HG03103 (cell line): ENCODE results near the gene TTLL5.
"Not testable (repeated sequence)": the region's sequence is repeated elsewhere in the genome, so short reads cannot be mapped to it uniquely, and the experiment has no call there.

Source experiments
- ATAC-seq: cut with Tn5 transposase; IDR thresholded peaks from one replicate; pipeline ENCODE4 v1.9.1; 2021; ENCODE audit warnings: low read depth; ENCODE audit not compliant: unreplicated experiment

The TTLL5 gene

DNA sequence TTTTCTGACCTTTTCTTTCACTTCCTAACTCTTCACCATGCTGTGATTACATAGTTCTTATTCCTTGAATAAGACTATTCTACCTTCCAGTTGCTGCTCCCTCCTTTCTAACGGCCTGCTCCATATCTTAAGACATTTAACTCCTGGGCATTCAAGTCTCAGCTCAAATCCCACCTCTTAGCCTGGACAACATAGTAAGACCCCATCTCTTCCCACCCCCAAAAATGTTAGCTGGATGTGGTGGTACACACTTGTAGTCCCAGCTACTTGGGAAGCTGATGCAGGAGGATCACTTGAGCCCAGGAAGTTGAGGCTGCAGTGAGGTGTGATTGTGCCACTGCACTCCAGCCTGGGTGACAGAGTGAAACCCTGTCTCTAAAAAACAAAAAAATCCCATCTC, 11.3 kb upstream of the TTLL5 start:
- no peak for ATAC-seq

GRCh38 chr14:75650253-75651058, 10.6 kb upstream of the TTLL5 start:
- no peak for ATAC-seq

DNA sequence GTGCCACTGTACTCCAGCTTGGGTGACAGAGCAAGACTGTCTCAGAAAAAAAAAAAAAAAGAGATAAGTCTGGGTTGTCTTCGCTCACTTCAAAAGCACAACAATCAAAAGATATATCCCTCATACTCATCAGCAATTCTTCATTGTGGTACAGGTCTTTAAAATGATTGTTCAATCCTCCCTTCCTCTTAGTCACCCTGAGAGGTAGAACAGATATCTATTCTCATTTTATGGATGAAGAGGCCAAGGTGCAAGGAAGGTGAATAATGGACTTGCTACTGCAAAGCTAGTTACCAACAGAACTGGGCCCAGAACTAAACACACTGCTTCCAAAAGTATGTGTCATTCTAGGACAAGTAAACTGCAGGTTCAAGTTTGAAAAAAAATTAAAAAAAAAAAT, 7.5 kb upstream of the TTLL5 start:
- ATAC-seq, result no peak

DNA sequence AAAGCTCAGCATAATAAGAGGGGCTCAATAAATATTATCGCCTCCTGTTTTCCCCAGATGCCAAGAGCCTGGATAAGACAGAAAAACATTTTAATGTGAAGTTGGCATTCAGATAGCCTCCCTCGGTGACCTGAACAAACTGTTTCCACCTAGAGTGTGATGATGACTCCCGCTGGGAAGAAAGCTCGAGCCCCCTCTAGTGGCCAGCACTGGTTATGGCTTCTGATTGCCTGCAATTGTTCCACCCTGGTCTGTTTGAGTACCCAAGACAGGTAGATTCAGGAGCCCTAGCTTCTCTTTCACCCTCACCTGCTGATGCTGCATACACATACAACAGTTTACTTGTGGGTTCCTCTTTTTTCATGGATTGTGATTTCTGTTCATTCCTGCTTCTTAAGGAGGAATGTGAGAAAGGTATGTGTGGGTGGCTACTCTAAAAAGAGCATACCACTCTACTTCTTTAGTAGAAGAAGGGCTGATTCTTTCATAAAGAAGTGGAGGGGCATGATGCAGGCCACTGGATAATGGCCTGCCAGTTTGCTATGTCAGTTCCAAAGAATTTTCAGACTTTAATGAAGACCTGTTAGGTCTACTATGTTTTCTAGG, 6.8 kb upstream of the TTLL5 start:
- no peak for ATAC-seq

DNA sequence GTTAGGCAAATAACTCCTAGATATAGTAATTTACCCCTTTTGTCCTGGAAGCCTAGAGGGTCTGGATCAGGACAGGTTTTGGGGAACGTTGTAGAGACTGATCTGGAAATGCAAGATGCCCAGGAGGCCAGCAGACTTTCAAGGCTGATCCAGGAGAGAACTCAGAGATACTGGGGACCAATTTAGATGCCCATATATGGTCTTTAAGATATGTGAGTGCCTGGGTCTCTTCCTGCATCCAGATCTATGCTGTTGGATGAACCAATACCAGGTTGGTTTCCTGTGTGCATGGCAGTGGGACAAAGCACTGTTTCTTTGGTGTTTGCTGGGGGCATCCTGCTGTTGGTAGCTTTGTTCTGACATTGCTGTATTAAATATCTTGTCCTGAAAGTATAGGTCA, 5.8 kb upstream of the TTLL5 start:
- no peak for ATAC-seq

- ATAC-seq, result no peak
Measured at GRCh38 chr14:75657331-75657730, 3.7 kb upstream of the TTLL5 start.

GRCh38 chr14:75658957-75659356, 2.1 kb upstream of the TTLL5 start:
- ATAC-seq, result no peak

DNA sequence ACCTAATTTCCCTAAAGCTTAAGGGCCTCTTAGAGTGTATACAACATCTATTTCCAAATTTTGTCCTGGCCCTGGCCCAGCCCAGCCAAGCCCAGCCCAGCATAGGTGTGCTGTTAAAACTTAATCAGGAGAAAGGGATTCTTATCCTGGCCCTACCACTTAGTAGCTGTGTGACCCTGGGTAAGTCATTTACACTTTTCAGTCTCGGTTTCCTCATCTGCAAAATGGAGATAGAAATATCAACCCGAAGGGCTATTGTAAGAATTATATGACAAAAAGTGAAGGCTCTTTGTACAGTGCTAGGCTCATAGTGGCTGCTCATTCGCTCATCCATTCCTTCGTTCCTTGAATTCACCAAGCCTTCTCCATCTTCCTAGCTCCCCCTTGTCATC, 812 bp upstream of the TTLL5 start:
- ATAC-seq, result no peak

DNA sequence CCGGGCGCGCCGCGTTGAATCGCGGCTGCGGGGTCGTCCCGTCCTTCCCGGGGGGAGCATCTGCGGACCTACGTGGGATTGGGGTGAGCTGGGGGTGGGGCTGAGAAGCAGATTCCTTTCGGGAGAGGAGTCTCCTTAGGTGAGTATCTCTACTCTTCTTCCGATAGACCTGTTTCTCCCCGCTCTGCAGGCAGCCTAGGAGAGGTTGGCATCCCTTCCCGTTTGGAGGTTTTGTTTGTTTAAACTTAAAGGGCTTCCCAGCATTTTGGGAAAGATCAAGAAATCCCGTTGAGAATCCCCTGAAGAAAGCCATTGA, 411 bp downstream of the TTLL5 start:
- ATAC-seq, result no peak

DNA sequence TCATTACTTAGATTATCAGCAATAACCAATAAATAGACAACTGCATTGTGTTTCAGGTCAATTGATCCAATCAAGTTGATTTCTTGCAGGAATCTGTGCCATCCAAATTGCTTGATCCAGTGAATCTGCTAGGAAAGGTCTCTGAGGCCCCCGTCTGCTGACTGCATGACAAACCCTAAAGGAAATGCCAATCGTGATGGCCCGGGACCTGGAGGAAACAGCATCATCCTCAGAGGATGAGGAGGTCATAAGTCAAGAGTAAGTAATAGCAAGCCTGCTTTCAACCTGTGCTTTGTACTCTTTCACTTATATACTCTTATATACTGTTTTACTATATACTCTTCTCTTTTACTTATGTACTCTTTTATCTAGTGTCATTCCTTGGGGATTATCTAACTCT, 1.9 kb downstream of the TTLL5 start:
- no peak for ATAC-seq

DNA sequence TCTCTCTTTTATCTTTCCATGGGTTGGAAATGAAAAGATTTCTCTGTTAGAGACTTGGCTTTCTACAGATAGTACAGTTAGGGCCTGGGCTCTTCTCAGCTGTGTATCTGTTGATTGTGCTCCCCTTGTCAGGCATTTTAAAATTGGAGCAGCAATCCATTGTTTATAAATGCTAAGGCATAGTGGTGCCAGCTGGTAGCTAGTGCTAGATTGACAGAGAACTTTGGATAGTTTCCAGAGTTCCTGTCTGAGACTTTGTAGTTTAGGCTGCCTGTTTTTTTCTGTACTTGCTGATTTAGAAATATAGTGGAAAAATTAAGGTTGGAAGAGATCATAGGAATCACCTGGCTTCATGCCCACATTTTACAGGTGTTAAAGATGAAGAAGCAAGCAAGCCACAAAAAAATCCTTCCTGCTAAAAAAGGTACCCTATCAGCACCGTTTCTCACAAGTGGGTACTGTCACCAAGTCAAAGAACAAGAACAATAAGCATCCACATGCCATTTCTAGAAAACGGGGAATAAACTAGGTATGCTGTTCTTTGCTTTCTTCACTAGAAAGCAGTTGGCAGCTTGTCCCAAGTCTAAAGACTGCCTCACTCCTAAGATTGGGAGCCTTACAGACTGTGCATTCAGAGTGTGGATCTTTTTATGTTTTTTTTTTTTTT, 6.2 kb downstream of the TTLL5 start:
- ATAC-seq, result no peak

DNA sequence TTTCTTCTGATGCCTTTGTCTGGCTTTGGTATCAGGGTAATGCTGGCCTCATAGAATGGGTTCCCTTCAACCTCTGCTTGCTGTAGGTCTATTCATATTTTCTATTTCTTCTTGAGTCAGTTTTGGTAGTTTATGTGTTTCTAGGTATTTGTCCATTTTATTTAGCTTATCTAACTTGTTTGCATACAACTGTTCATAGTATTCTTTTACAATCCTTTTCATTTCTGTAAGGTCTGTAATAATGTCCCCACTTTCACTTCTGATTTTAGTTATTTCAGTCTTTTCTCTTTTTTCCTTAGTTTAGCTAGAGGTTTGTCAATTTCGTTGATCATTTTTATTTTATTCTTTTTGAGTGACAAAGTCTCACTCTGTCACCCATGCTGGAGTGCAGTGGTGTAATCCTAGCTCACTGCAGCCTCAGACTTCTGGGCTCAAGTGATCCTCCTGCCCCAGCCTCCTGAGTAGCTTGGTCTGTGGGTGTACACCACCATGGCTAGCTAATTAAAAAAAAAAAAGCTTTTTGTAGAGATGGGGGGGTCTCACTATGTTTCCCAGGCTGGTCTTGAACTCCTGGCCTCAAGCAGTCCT, 11.7 kb downstream of the TTLL5 start:
- no peak for ATAC-seq

DNA sequence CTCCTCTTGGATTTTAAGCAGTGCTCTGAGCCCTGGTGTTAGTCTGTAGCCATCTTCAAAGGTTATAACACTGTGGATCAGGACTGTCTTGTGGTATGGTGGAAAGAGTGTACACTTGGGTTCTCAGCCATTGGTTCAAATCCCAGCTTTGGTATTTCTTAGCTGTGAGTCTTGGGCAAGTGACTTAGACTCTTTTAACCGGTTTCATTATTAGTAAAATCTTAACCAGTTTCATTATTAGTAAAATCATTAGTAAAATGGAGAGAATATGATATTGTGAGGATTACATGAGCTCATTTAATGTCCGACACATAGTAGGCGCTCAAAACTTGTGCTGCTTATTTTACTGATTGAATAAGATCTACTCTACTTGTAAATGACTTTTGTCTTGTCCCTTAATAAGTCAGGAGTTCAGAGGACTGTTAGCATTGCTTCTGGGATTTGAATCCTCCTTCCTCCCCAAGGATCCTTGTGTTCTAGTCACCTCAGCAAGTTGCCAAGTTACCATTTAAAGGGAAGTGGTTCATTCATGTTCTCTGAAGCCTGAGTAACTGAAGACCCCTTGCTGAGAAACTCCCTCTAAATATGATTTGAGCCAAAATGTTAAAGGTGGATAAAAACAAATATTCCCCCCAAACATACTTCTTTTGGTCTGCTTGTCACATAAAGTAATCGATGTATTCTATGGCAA, 12.4 kb downstream of the TTLL5 start:
- ATAC-seq, result peak; percentile 56

DNA sequence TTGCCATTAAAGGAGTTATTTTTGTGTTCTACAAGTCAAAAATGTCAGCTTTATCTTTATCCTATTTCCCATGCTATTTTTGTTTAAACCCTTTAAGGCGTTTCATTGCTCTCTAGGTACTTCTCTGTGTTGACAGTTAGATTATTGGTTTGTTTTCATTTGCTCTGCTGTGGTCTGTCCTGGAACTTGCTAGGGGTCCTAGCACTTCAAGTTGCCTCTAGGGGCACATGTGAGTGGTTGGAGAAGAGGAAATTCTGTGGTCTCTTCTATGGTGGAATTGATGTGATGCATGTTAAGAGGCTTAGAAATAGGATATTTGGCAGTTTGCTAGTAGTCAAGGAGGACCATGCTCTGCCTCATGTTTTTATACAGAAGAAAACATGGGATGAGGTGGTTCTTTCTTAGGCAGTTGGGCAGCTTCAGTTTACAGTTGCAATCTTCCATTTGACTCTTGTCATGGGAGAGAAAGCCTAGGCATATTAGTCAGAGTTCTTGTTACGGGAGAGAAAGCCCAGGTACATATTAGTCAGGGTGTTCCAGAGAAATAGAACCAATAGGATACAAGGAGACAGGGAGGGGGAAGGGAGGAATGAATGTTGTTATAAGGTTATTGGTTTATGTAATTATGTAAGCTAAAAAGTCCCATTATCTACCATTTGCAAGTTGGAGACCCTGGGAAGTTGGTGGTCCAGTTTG, 14.4 kb downstream of the TTLL5 start:
- ATAC-seq, result no peak

- ATAC-seq, result no peak
Measured at GRCh38 chr14:75685910-75686309, 24.9 kb downstream of the TTLL5 start.

GRCh38 chr14:75689012-75689411, 28.0 kb downstream of the TTLL5 start:
- no peak for ATAC-seq

GRCh38 chr14:75690010-75690409, 29.0 kb downstream of the TTLL5 start:
- no peak for ATAC-seq

- not testable (repeated sequence) for ATAC-seq
Measured at GRCh38 chr14:75695025-75695424, 34.0 kb downstream of the TTLL5 start.

GRCh38 chr14:75697386-75697785, 36.3 kb downstream of the TTLL5 start:
- no peak for ATAC-seq

DNA sequence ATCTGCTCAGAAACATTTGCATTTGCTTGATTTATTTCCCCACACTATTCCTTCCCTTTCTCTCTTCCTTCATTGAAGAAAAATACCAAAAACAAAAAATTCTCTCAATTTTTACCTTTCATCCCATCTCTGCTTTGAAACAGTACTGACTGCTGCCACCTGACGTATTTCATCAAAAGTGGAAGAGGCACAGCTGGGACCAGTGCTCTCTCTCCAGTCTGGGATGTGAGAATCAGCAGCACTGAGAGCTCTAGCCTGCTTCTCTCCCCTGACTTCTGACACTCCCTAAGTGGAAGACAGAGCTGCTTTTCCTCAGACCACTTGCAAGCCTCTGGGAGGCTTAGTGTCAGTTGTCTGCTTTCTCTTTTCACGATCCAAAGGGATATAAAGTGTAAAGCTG, 36.9 kb downstream of the TTLL5 start:
- ATAC-seq, result no peak
